Liver (tissue), 9 donors: ENCODE measurements around the gene APRT. TPM values are rescaled to one million over a fixed set of nuclear protein-coding genes. Genes with fewer than 3 reads are reported as not detected.

ENCODE experiments used
- DNase-seq: peaks from one replicate; pipeline ENCODE4 v3.0.0-alpha.2; 2017; ENCODE audit warnings: low spot score
- H3K27ac ChIP-seq, 2 donors: one replicate each; pipeline ENCODE4 v1.7.0; 2013; ENCODE audit warnings: inconsistent platforms in 2 of 2, low read length in 2 of 2, control low read depth in 1 of 2, low read depth in 1 of 2, mild to moderate bottlenecking in 1 of 2
- H3K27me3 ChIP-seq, 4 donors: one replicate each; pipeline versions ENCODE4 v1.6.1 to v1.7.0; 2013; ENCODE audit warnings: low read length in 3 of 4, inconsistent platforms in 1 of 4, mild to moderate bottlenecking in 1 of 4, moderate library complexity in 1 of 4; ENCODE audit not compliant: control insufficient read depth in 4 of 4, insufficient read depth in 4 of 4
- H3K36me3 ChIP-seq, 4 donors: one replicate each; pipeline versions ENCODE4 v1.6.1 to v1.7.0; 2013; ENCODE audit warnings: low read length in 3 of 4, mild to moderate bottlenecking in 3 of 4, low read depth in 1 of 4, moderate library complexity in 1 of 4; ENCODE audit not compliant: control insufficient read depth in 4 of 4, insufficient read depth in 3 of 4
- H3K4me1 ChIP-seq, 4 donors: one replicate each; pipeline versions ENCODE4 v1.6.1 to v1.7.0; 2013; ENCODE audit warnings: low read length in 3 of 4, mild to moderate bottlenecking in 3 of 4, moderate library complexity in 1 of 4; ENCODE audit not compliant: control insufficient read depth in 4 of 4, insufficient read depth in 4 of 4
- H3K4me3 ChIP-seq, 3 donors: one replicate each; pipeline versions ENCODE4 v1.6.1 to v1.7.0; 2013; ENCODE audit warnings: low read length in 3 of 3, control low read depth in 1 of 3, low read depth in 1 of 3, mild to moderate bottlenecking in 1 of 3
- H3K9ac ChIP-seq, 2 donors: one replicate each; pipeline ENCODE4 v1.7.0; 2013; ENCODE audit warnings: low read length in 2 of 2, mild to moderate bottlenecking in 2 of 2, moderate library complexity in 2 of 2, control low read depth in 1 of 2, low read depth in 1 of 2
- H3K9me3 ChIP-seq, 4 donors: one replicate each; pipeline versions ENCODE4 v1.6.1 to v1.7.0; 2013; ENCODE audit warnings: low read length in 3 of 4; ENCODE audit not compliant: control insufficient read depth in 4 of 4
- ATF3 ChIP-seq: IDR thresholded peaks from 2 replicates; pipeline ENCODE4 v1.6.1; 2016; ENCODE audit warnings: antibody characterized with exemption
- CTCF ChIP-seq: fragments of 150-350 bp; IDR thresholded peaks from 2 replicates; pipeline ENCODE4 v1.5.1; 2017; ENCODE audit warnings: improper control_type of control experiment, low read depth, low read length; ENCODE audit not compliant: missing input control
- EGR1 ChIP-seq, 2 donors: IDR thresholded peaks; 2 replicates each; pipeline ENCODE4 v1.6.1; 2016 to 2018; ENCODE audit warnings: antibody characterized with exemption in 2 of 2, low read depth in 2 of 2
- FOXA1 ChIP-seq: IDR thresholded peaks from 2 replicates; pipeline ENCODE4 v1.6.1; 2016; ENCODE audit warnings: antibody characterized with exemption
- FOXA2 ChIP-seq: IDR thresholded peaks from 2 replicates; pipeline ENCODE4 v1.6.1; 2016; ENCODE audit warnings: antibody characterized with exemption
- GABPA ChIP-seq, 2 donors: IDR thresholded peaks in 1 of 2; conservative IDR thresholded peaks in 1 of 2; 2 replicates each; pipeline ENCODE4 v1.6.1; 2016; ENCODE audit warnings: antibody characterized with exemption in 2 of 2, mild to moderate bottlenecking in 1 of 2, moderate library complexity in 1 of 2
- HNF4A ChIP-seq, 2 donors: conservative IDR thresholded peaks; 2 replicates each; pipeline ENCODE4 v1.6.1; 2016; ENCODE audit warnings: antibody characterized with exemption in 2 of 2, mild to moderate bottlenecking in 2 of 2
- HNF4G ChIP-seq: IDR thresholded peaks from 2 replicates; pipeline ENCODE4 v1.6.1; 2016; ENCODE audit warnings: antibody characterized with exemption
- JUND ChIP-seq, 2 donors: IDR thresholded peaks; 2 replicates each; pipeline ENCODE4 v1.6.1; 2016; ENCODE audit warnings: antibody characterized with exemption in 2 of 2
- MAX ChIP-seq: IDR thresholded peaks from 2 replicates; pipeline ENCODE4 v1.6.1; 2016; ENCODE audit warnings: antibody characterized with exemption
- NR2F2 ChIP-seq: IDR thresholded peaks from 2 replicates; pipeline ENCODE4 v1.6.1; 2016; ENCODE audit warnings: antibody characterized with exemption
- RAD21 ChIP-seq, 2 donors: IDR thresholded peaks; 2 replicates each; pipeline ENCODE4 v1.6.1; 2016; ENCODE audit warnings: antibody characterized with exemption in 2 of 2, mild to moderate bottlenecking in 2 of 2
- RXRA ChIP-seq, 2 donors: IDR thresholded peaks; 2 replicates each; pipeline ENCODE4 v1.6.1; 2017 to 2018; ENCODE audit warnings: antibody characterized with exemption in 2 of 2, mild to moderate bottlenecking in 1 of 2
- TAF1 ChIP-seq: conservative IDR thresholded peaks from 2 replicates; pipeline ENCODE4 v1.6.1; 2016; ENCODE audit warnings: antibody characterized with exemption, mild to moderate bottlenecking
- YY1 ChIP-seq: IDR thresholded peaks from 2 replicates; pipeline ENCODE4 v1.6.1; 2016; ENCODE audit warnings: antibody characterized with exemption, mild to moderate bottlenecking
- WGBS: extraction: QIAGEN DNeasy Blood & Tissue Kit; methylation state at CpG from one replicate; pipeline ENCODE4 v1.1.7; 2013; 5-methylcytosine and 5-hydroxymethylcytosine counted together
- polyA plus RNA-seq, 2 donors: library from polyadenylated mRNA; stranded (reverse) in 1 of 2; unstranded in 1 of 2; fragments of 200-250 nt in 1 of 2; fragments of >200 nt in 1 of 2; fragmentation: Nextera tagmentation in 1 of 2; extraction: Ambion mirVana in 1 of 2; gene quantifications; one replicate each; pipeline versions ENCODE4 v1.2.1 to v1.2.3, GENCODE V29; 2013 to 2015
- total RNA-seq, 2 donors: library from RNA; depleted of rRNA; stranded (reverse); fragments of >200 nt; gene quantifications; one replicate each; pipeline ENCODE4 v1.2.3, GENCODE V29; 2014
- TF ChIP-seq, protein P1 (sequence below): IDR thresholded peaks from 2 replicates; pipeline ENCODE4 v1.6.1; 2016; ENCODE audit warnings: antibody characterized with exemption, mild to moderate bottlenecking
- TF ChIP-seq, protein P2 (sequence below): IDR thresholded peaks from 2 replicates; pipeline ENCODE4 v1.6.1; 2016; ENCODE audit warnings: antibody characterized with exemption
- donor health status: healthy.
- donor health status: healthy.
- donor health status: healthy.
- donor health status: healthy.
- donor health status: healthy.

The APRT gene
- total and polyA plus RNA-seq, 4 donors, result 27.9 to 160 (median 94.4) TPM

- Histone ChIP-seq H3K9ac (no peak overlapping the region), H3K27ac (no peak overlapping the region), H3K27me3 (no peaks in the 10 kb centered on the region), H3K9me3 (no peaks in the 10 kb centered on the region), H3K36me3 (peaks cover 0 to 8% (median 3%) of the 10 kb centered on the region in 4 donors), H3K4me3 (no peak overlapping the region), H3K4me1 (peaks cover 4 to 29% (median 18%) of the 10 kb centered on the region in 4 donors)
- TF ChIP-seq GABPA (IDR thresholded peaks at IDR 0.05 in 1 of 2, conservative IDR thresholded peaks at IDR 0.05 in 1 of 2) (no peak), EGR1 (IDR thresholded peaks at IDR 0.05; ENCODE audit: low read depth in 2 of 2) (no peak), FOXA1 (no peak), JUND (IDR thresholded peaks at IDR 0.05) (no peak), YY1 (no peak), NR2F2 (no peak), CTCF (no peak), HNF4A (conservative IDR thresholded peaks at IDR 0.05) (no peak), RXRA (IDR thresholded peaks at IDR 0.05) (no peak), ATF3 (no peak), FOXA2 (no peak), HNF4G (no peak), RAD21 (IDR thresholded peaks at IDR 0.05) (no peak), MAX (no peak), TAF1 (no peak)
- TF ChIP-seq, protein P1, sequence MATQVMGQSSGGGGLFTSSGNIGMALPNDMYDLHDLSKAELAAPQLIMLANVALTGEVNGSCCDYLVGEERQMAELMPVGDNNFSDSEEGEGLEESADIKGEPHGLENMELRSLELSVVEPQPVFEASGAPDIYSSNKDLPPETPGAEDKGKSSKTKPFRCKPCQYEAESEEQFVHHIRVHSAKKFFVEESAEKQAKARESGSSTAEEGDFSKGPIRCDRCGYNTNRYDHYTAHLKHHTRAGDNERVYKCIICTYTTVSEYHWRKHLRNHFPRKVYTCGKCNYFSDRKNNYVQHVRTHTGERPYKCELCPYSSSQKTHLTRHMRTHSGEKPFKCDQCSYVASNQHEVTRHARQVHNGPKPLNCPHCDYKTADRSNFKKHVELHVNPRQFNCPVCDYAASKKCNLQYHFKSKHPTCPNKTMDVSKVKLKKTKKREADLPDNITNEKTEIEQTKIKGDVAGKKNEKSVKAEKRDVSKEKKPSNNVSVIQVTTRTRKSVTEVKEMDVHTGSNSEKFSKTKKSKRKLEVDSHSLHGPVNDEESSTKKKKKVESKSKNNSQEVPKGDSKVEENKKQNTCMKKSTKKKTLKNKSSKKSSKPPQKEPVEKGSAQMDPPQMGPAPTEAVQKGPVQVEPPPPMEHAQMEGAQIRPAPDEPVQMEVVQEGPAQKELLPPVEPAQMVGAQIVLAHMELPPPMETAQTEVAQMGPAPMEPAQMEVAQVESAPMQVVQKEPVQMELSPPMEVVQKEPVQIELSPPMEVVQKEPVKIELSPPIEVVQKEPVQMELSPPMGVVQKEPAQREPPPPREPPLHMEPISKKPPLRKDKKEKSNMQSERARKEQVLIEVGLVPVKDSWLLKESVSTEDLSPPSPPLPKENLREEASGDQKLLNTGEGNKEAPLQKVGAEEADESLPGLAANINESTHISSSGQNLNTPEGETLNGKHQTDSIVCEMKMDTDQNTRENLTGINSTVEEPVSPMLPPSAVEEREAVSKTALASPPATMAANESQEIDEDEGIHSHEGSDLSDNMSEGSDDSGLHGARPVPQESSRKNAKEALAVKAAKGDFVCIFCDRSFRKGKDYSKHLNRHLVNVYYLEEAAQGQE, result no peak
- TF ChIP-seq, protein P2, sequence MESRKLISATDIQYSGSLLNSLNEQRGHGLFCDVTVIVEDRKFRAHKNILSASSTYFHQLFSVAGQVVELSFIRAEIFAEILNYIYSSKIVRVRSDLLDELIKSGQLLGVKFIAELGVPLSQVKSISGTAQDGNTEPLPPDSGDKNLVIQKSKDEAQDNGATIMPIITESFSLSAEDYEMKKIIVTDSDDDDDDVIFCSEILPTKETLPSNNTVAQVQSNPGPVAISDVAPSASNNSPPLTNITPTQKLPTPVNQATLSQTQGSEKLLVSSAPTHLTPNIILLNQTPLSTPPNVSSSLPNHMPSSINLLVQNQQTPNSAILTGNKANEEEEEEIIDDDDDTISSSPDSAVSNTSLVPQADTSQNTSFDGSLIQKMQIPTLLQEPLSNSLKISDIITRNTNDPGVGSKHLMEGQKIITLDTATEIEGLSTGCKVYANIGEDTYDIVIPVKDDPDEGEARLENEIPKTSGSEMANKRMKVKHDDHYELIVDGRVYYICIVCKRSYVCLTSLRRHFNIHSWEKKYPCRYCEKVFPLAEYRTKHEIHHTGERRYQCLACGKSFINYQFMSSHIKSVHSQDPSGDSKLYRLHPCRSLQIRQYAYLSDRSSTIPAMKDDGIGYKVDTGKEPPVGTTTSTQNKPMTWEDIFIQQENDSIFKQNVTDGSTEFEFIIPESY, result no peak
- DNase-seq, result no peak
- 91% methylated on average over 10 of the region's 10 CpGs for WGBS
These were observed 2.0 kb downstream of the APRT start for GRCh38 chr16:88809676-88810165.
